SK-N-SH treated with all-trans-retinoic acid at 6 μM for 48 hours (cell line): Measurements from ENCODE around the gene IL12RB1.

Experiments
- ARNTL ChIP-seq: fragments of 450-650 bp; formaldehyde crosslinking; IDR thresholded peaks from 2 replicates; pipeline ENCODE4 v1.5.0; 2020; ENCODE audit warnings: low read depth, mild to moderate bottlenecking, moderate library complexity, borderline replicate concordance
- BACH2 ChIP-seq: fragments of 250-450 bp; sonication (Bioruptor Pico); IDR thresholded peaks from 2 replicates; pipeline ENCODE4 v1.9.0; 2021; ENCODE audit warnings: mild to moderate bottlenecking, borderline replicate concordance
- CREB5 ChIP-seq: fragments of 250-450 bp; sonication (Bioruptor Pico); IDR thresholded peaks from 2 replicates; pipeline ENCODE4 v1.5.1; 2020; ENCODE audit warnings: low read depth, mild to moderate bottlenecking, moderate library complexity
- ISL1 ChIP-seq: fragments of 250-450 bp; sonication (Bioruptor Pico); IDR thresholded peaks from 2 replicates; pipeline ENCODE4 v2.1.2; 2022; ENCODE audit warnings: mild to moderate bottlenecking, moderate library complexity
- PPARA ChIP-seq: fragments of 250-450 bp; sonication (Bioruptor Pico); IDR thresholded peaks from 2 replicates; pipeline ENCODE4 v1.5.0; 2020; ENCODE audit warnings: mild to moderate bottlenecking, borderline replicate concordance
- SNAI2 ChIP-seq: fragments of 250-450 bp; sonication (Bioruptor Pico); IDR thresholded peaks from 2 replicates; pipeline ENCODE4 v1.5.0; 2020; ENCODE audit warnings: mild to moderate bottlenecking, moderate library complexity
- ZC3H10 ChIP-seq: fragments of 250-450 bp; sonication (Bioruptor Pico); IDR thresholded peaks from 2 replicates; pipeline ENCODE4 v1.5.1; 2021; ENCODE audit warnings: mild to moderate bottlenecking, moderate library complexity
- ZFP3 ChIP-seq: fragments of 250-450 bp; sonication (Bioruptor Pico); IDR thresholded peaks from 2 replicates; pipeline ENCODE4 v1.5.0; 2020; ENCODE audit warnings: mild to moderate bottlenecking, moderate library complexity
- ZFP30 ChIP-seq: fragments of 450-650 bp; formaldehyde crosslinking; IDR thresholded peaks from 2 replicates; pipeline ENCODE4 v1.5.0; 2022; ENCODE audit warnings: mild to moderate bottlenecking, moderate library complexity
- ZNF8 ChIP-seq: fragments of 450-650 bp; formaldehyde crosslinking; IDR thresholded peaks from 2 replicates; pipeline ENCODE4 v1.5.0; 2020; ENCODE audit warnings: mild to moderate bottlenecking, moderate library complexity
- TF ChIP-seq, protein P1 (sequence below): fragments of 250-450 bp; sonication (Bioruptor Pico); IDR thresholded peaks from 2 replicates; pipeline ENCODE4 v1.8.0; 2020; ENCODE audit warnings: mild to moderate bottlenecking, moderate library complexity, borderline replicate concordance
- TF ChIP-seq, protein P2 (sequence below): fragments of 250-450 bp; sonication (Bioruptor Pico); IDR thresholded peaks from 2 replicates; pipeline ENCODE4 v1.5.0; 2020; ENCODE audit warnings: mild to moderate bottlenecking, moderate library complexity
- TF ChIP-seq, protein P3 (sequence below): fragments of 250-450 bp; sonication (Bioruptor Pico); IDR thresholded peaks from 2 replicates; pipeline ENCODE4 v1.8.0; 2021; ENCODE audit warnings: low read depth, mild to moderate bottlenecking, moderate library complexity, borderline replicate concordance

DNA sequence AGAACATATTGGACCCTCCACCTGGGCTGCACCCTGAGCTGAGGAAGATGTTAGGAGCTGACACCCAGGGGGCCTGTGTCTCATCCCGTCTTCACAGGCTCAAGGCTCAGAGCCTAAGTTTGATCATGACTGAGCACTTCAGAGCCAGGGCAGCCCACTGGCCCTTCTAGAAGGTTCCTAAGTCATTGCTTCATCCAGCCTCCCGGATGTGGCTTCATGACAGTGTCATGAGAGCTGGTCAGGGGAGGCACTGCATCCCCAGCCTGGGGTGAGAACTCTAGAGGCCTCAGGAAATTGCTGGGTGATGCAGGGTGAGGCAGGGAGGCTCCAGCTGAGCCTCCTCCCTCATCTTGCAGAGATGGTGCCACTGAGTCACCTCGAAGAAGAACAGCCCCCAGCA is 41.3 kb upstream of the IL12RB1 start:
- no peak for TF ChIP-seq ZC3H10 (CRISPR knock-in tag)
- TF ChIP-seq, protein P1, sequence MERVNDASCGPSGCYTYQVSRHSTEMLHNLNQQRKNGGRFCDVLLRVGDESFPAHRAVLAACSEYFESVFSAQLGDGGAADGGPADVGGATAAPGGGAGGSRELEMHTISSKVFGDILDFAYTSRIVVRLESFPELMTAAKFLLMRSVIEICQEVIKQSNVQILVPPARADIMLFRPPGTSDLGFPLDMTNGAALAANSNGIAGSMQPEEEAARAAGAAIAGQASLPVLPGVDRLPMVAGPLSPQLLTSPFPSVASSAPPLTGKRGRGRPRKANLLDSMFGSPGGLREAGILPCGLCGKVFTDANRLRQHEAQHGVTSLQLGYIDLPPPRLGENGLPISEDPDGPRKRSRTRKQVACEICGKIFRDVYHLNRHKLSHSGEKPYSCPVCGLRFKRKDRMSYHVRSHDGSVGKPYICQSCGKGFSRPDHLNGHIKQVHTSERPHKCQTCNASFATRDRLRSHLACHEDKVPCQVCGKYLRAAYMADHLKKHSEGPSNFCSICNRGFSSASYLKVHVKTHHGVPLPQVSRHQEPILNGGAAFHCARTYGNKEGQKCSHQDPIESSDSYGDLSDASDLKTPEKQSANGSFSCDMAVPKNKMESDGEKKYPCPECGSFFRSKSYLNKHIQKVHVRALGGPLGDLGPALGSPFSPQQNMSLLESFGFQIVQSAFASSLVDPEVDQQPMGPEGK (CRISPR knock-in tag), result no peak
- TF ChIP-seq BACH2, result no peak
- no peak for TF ChIP-seq CREB5 (CRISPR knock-in tag)
- no peak for TF ChIP-seq ZFP30 (CRISPR knock-in tag)
- TF ChIP-seq ISL1 (CRISPR knock-in tag), result no peak
- TF ChIP-seq ZFP3 (CRISPR knock-in tag), result no peak
- TF ChIP-seq ZNF8, result no peak
- TF ChIP-seq, protein P2, sequence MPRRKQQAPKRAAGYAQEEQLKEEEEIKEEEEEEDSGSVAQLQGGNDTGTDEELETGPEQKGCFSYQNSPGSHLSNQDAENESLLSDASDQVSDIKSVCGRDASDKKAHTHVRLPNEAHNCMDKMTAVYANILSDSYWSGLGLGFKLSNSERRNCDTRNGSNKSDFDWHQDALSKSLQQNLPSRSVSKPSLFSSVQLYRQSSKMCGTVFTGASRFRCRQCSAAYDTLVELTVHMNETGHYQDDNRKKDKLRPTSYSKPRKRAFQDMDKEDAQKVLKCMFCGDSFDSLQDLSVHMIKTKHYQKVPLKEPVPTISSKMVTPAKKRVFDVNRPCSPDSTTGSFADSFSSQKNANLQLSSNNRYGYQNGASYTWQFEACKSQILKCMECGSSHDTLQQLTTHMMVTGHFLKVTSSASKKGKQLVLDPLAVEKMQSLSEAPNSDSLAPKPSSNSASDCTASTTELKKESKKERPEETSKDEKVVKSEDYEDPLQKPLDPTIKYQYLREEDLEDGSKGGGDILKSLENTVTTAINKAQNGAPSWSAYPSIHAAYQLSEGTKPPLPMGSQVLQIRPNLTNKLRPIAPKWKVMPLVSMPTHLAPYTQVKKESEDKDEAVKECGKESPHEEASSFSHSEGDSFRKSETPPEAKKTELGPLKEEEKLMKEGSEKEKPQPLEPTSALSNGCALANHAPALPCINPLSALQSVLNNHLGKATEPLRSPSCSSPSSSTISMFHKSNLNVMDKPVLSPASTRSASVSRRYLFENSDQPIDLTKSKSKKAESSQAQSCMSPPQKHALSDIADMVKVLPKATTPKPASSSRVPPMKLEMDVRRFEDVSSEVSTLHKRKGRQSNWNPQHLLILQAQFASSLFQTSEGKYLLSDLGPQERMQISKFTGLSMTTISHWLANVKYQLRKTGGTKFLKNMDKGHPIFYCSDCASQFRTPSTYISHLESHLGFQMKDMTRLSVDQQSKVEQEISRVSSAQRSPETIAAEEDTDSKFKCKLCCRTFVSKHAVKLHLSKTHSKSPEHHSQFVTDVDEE (CRISPR knock-in tag), result no peak
- TF ChIP-seq, protein P3, sequence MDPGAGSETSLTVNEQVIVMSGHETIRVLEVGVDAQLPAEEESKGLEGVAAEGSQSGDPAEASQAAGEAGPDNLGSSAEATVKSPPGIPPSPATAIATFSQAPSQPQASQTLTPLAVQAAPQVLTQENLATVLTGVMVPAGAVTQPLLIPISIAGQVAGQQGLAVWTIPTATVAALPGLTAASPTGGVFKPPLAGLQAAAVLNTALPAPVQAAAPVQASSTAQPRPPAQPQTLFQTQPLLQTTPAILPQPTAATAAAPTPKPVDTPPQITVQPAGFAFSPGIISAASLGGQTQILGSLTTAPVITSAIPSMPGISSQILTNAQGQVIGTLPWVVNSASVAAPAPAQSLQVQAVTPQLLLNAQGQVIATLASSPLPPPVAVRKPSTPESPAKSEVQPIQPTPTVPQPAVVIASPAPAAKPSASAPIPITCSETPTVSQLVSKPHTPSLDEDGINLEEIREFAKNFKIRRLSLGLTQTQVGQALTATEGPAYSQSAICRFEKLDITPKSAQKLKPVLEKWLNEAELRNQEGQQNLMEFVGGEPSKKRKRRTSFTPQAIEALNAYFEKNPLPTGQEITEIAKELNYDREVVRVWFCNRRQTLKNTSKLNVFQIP (CRISPR knock-in tag), result no peak
- TF ChIP-seq PPARA (CRISPR knock-in tag), result no peak
- TF ChIP-seq SNAI2, result no peak
- no peak for TF ChIP-seq ARNTL (CRISPR knock-in tag)
